Neural crest cell (in vitro differentiated cells): ENCODE measurements around the gene TNFSF12. TPM values are rescaled to one million over a fixed set of nuclear protein-coding genes. Genes with fewer than 3 reads are reported as not detected.
"Not testable (repeated sequence)": the region's sequence is repeated elsewhere in the genome, so short reads cannot be mapped to it uniquely, and the experiment has no call there.

Experiments used
- DNase-seq: peaks from one replicate; pipeline ENCODE4 v3.0.0; 2021; ENCODE audit warnings: low read depth, mixed read lengths, low spot score
- H3K27ac Mint-ChIP-seq: one replicate; pipeline ENCODE4 v1.8.0; 2021; ENCODE audit warnings: mild to moderate bottlenecking, mixed read lengths; ENCODE audit not compliant: unreplicated experiment
- H3K27me3 Mint-ChIP-seq: 2 replicates; pipeline ENCODE4 v1.8.0; 2021; ENCODE audit warnings: low read depth, mild to moderate bottlenecking, mixed read lengths
- H3K36me3 Mint-ChIP-seq: 2 replicates; pipeline ENCODE4 v1.8.0; 2021; ENCODE audit warnings: low read depth, mild to moderate bottlenecking, mixed read lengths
- H3K4me1 Mint-ChIP-seq: 2 replicates; pipeline ENCODE4 v1.8.0; 2021; ENCODE audit warnings: mixed read lengths
- H3K4me3 Mint-ChIP-seq: one replicate; pipeline ENCODE4 v1.8.0; 2021; ENCODE audit warnings: mild to moderate bottlenecking, mixed read lengths
- H3K9me3 Mint-ChIP-seq: 2 replicates; pipeline ENCODE4 v1.8.0; 2021; ENCODE audit warnings: mixed read lengths
- CTCF ChIP-seq: fragments of 200-600 bp; sonication (generic); conservative IDR thresholded peaks from 2 replicates; pipeline ENCODE4 v1.5.0; 2021; ENCODE audit warnings: antibody characterized with exemption, mild to moderate bottlenecking
- total RNA-seq: library from RNA; stranded (reverse); gene quantifications from 2 replicates; pipeline ENCODE4 v1.2.1, GENCODE V29; 2021

TNFSF12 gene
- total RNA-seq, 1 donor from 2014 or later = 5.4 TPM

DNA sequence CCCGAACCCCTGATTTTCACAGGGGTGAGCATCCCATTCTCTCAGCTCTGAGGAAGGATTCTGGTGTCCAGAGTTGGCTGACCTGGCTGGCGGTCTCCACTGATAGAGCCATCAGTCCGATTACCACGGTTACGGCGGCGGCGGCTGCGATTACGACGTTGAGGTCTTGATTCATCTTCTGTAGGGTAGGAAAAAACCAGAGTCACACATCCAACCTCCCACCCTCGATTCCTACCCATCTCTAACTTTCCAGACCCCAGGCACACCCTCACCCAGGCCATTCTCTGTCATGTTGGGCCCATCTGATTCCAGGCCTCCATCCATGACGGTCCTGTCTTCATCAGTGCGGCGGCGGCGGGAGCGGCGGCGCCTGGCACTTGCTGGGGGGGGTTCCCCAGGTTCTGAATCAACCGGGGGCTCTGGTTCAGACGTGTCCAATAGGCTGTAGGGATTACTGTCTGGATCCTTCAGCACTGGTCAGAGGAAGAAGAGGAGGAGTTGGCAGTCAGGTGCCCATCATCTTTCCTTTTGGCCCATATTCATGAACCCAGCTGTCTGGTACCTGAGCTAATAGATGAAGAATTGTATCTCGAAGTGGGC, 43.7 kb downstream of the TNFSF12 start:
- Mint-ChIP-seq H3K4me3 (peak overlapping the region; percentile 41), H3K9me3 (no peaks in the 10 kb centered on the region), H3K27ac (no peak overlapping the region), H3K4me1 (peaks cover 5% of the 10 kb centered on the region), H3K36me3 (peaks cover 25% of the 10 kb centered on the region), H3K27me3 (peaks cover 6% of the 10 kb centered on the region)
- TF ChIP-seq CTCF = no peak
- no peak for DNase-seq

- no peak for TF ChIP-seq CTCF
- peaks cover 25% of the 10 kb centered on the region for H3K36me3 Mint-ChIP-seq
- peaks cover 5% of the 10 kb centered on the region for H3K4me1 Mint-ChIP-seq
- H3K27me3 Mint-ChIP-seq = peaks cover 6% of the 10 kb centered on the region
- peak overlapping the region; percentile 5 for H3K27ac Mint-ChIP-seq
- H3K9me3 Mint-ChIP-seq = no peaks in the 10 kb centered on the region
- H3K4me3 Mint-ChIP-seq = peak overlapping the region; percentile 13
- no peak for DNase-seq
Observed at GRCh38 chr17:7593296-7593695, 44.4 kb downstream of the TNFSF12 start.

DNA sequence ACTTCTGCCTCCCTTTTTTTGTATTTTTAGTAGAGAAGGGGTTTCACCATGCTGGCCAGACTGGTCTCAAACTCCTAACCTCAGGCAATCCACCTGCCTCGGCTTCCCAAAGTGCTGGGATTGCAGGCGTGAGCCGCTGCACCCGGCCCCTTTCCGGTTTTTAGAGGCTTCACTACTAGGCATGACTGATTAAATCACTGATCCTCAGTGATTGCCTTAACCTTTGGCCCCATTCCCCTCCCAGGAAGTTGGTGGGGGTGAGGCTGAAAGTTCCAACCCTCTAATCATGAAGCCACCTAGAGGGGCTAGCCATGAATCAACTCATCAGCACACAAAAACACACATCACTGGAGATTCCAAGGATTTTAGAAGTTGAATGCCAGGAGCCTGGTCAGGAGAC, 48.7 kb downstream of the TNFSF12 start:
- H3K27ac Mint-ChIP-seq, H3K9me3 Mint-ChIP-seq, H3K4me3 Mint-ChIP-seq, DNase-seq, H3K4me1 Mint-ChIP-seq, H3K27me3 Mint-ChIP-seq: not testable (repeated sequence)
- H3K36me3 Mint-ChIP-seq = peaks cover 26% of the 10 kb centered on the region

- Mint-ChIP-seq H3K36me3 (peaks cover 19% of the 10 kb centered on the region), H3K27me3 (no peaks in the 10 kb centered on the region), H3K27ac (no peak overlapping the region), H3K9me3 (no peaks in the 10 kb centered on the region), H3K4me1 (peaks cover 19% of the 10 kb centered on the region), H3K4me3 (peak overlapping the region; percentile 6)
- no peak for TF ChIP-seq CTCF
- DNase-seq = no peak
Observed at GRCh38 chr17:7606280-7606679, 57.4 kb downstream of the TNFSF12 start.

Other genes starting within 250 kb of the TNFSF12 start
- 725 and 743 TPM in 2 replicates for gene EIF5A, start 241.4 kb upstream of the TNFSF12 start, total RNA-seq
- 84.2 and 89.9 TPM in 2 replicates for gene GPS2, start 233.7 kb upstream of the TNFSF12 start, total RNA-seq
- 65.6 and 69.5 TPM in 2 replicates for gene NEURL4, start 219.7 kb upstream of the TNFSF12 start, total RNA-seq
- 1.2 and 1.3 TPM in 2 replicates for gene ACAP1, start 212.5 kb upstream of the TNFSF12 start, total RNA-seq
- 7.9 and 8.0 TPM in 2 replicates for gene KCTD11, start 196.9 kb upstream of the TNFSF12 start, total RNA-seq
- not detected in 2 replicates for gene TMEM95, start 193.9 kb upstream of the TNFSF12 start, total RNA-seq
- gene TNK1, start 168.0 kb upstream of the TNFSF12 start, total RNA-seq = 0.21 and 0.43 TPM in 2 replicates
- gene PLSCR3, start 154.5 kb upstream of the TNFSF12 start, total RNA-seq = 21.9 and 25.7 TPM in 2 replicates
- 71.5 and 71.6 TPM in 2 replicates for gene TMEM256, start 145.0 kb upstream of the TNFSF12 start, total RNA-seq
- gene NLGN2, start 141.2 kb upstream of the TNFSF12 start, total RNA-seq = 104 and 106 TPM in 2 replicates
- gene SPEM1, start 128.7 kb upstream of the TNFSF12 start, total RNA-seq = 0.26 and 0.93 TPM in 2 replicates
- gene SPEM2, start 123.4 kb upstream of the TNFSF12 start, total RNA-seq = not detected in 2 replicates
- not detected in 2 replicates for gene SPEM3, start 120.2 kb upstream of the TNFSF12 start, total RNA-seq
- gene TMEM102, start 113.6 kb upstream of the TNFSF12 start, total RNA-seq = 1.1 and 1.3 TPM in 2 replicates
- 6.0 and 6.5 TPM in 2 replicates for gene FGF11, start 109.5 kb upstream of the TNFSF12 start, total RNA-seq
- gene CHRNB1, start 104.0 kb upstream of the TNFSF12 start, total RNA-seq = 9.7 and 9.9 TPM in 2 replicates
- gene ZBTB4, start 69.4 kb upstream of the TNFSF12 start, total RNA-seq = 13.6 and 14.3 TPM in 2 replicates
- gene SLC35G6, start 67.6 kb upstream of the TNFSF12 start, total RNA-seq = not detected in 2 replicates
- gene POLR2A, start 64.7 kb upstream of the TNFSF12 start, total RNA-seq = 181 and 183 TPM in 2 replicates
- 0.45 and 0.86 TPM in 2 replicates for gene TNFSF13, start 9.7 kb downstream of the TNFSF12 start, total RNA-seq
- gene SENP3, start 12.9 kb downstream of the TNFSF12 start, total RNA-seq = 83.7 and 85.7 TPM in 2 replicates
- 0.49 and 1.6 TPM in 2 replicates for gene CD68, start 30.6 kb downstream of the TNFSF12 start, total RNA-seq
- gene MPDU1, start 34.8 kb downstream of the TNFSF12 start, total RNA-seq = 74.4 and 83.7 TPM in 2 replicates
- gene SOX15, start 41.0 kb downstream of the TNFSF12 start, total RNA-seq = 0.65 and 0.84 TPM in 2 replicates
- 51.9 and 53.8 TPM in 2 replicates for gene FXR2, start 65.8 kb downstream of the TNFSF12 start, total RNA-seq
- gene SAT2, start 78.8 kb downstream of the TNFSF12 start, total RNA-seq = 76.3 and 89.1 TPM in 2 replicates
- 2.3 and 2.5 TPM in 2 replicates for gene SHBG, start 81.1 kb downstream of the TNFSF12 start, total RNA-seq
- 12.1 and 14.3 TPM in 2 replicates for gene ATP1B2, start 101.9 kb downstream of the TNFSF12 start, total RNA-seq
- 135 and 150 TPM in 2 replicates for gene TP53, start 138.4 kb downstream of the TNFSF12 start, total RNA-seq
- 35.7 and 41.1 TPM in 2 replicates for gene WRAP53, start 139.4 kb downstream of the TNFSF12 start, total RNA-seq
- gene EFNB3, start 156.1 kb downstream of the TNFSF12 start, total RNA-seq = 25.3 and 25.5 TPM in 2 replicates
- gene DNAH2, start 168.7 kb downstream of the TNFSF12 start, total RNA-seq = 0.16 and 0.27 TPM in 2 replicates